Central memory CD8-positive, alpha-beta T cell (primary cell): ENCODE results near the gene CCT8.

ENCODE experiments used
- ATAC-seq: fragments of 150-1000 bp; cut with Tn5 transposase; replicated peaks from 2 replicates; pipeline ENCODE4 v1.10.0; 2022; ENCODE audit warnings: mild to moderate bottlenecking, moderate FRiP score, moderate number of reproducible peaks; ENCODE audit not compliant: poor library complexity, severe bottlenecking; ENCODE audit errors: extremely low read depth
- DNase-seq, 2 donors: peaks; one replicate each; pipeline ENCODE4 v3.0.0; 2021; ENCODE audit warnings: low spot score in 2 of 2
- H3K27ac Mint-ChIP-seq: one replicate; pipeline ENCODE4 v1.8.0; 2022; ENCODE audit warnings: low read depth, mild to moderate bottlenecking, moderate library complexity, mixed read lengths
- H3K27me3 Mint-ChIP-seq: one replicate; pipeline ENCODE4 v1.8.0; 2022; ENCODE audit warnings: mixed read lengths
- H3K36me3 Mint-ChIP-seq: one replicate; pipeline ENCODE4 v1.8.0; 2022; ENCODE audit warnings: mild to moderate bottlenecking, moderate library complexity, mixed read lengths; ENCODE audit not compliant: insufficient read depth
- H3K4me1 Mint-ChIP-seq: one replicate; pipeline ENCODE4 v1.8.0; 2022; ENCODE audit warnings: mixed read lengths
- H3K4me3 Mint-ChIP-seq: one replicate; pipeline ENCODE4 v1.8.0; 2022; ENCODE audit warnings: mild to moderate bottlenecking, moderate library complexity, mixed read lengths
- H3K9me3 Mint-ChIP-seq: one replicate; pipeline ENCODE4 v1.8.0; 2022; ENCODE audit warnings: mixed read lengths

The CCT8 gene, protein sequence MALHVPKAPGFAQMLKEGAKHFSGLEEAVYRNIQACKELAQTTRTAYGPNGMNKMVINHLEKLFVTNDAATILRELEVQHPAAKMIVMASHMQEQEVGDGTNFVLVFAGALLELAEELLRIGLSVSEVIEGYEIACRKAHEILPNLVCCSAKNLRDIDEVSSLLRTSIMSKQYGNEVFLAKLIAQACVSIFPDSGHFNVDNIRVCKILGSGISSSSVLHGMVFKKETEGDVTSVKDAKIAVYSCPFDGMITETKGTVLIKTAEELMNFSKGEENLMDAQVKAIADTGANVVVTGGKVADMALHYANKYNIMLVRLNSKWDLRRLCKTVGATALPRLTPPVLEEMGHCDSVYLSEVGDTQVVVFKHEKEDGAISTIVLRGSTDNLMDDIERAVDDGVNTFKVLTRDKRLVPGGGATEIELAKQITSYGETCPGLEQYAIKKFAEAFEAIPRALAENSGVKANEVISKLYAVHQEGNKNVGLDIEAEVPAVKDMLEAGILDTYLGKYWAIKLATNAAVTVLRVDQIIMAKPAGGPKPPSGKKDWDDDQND

DNA sequence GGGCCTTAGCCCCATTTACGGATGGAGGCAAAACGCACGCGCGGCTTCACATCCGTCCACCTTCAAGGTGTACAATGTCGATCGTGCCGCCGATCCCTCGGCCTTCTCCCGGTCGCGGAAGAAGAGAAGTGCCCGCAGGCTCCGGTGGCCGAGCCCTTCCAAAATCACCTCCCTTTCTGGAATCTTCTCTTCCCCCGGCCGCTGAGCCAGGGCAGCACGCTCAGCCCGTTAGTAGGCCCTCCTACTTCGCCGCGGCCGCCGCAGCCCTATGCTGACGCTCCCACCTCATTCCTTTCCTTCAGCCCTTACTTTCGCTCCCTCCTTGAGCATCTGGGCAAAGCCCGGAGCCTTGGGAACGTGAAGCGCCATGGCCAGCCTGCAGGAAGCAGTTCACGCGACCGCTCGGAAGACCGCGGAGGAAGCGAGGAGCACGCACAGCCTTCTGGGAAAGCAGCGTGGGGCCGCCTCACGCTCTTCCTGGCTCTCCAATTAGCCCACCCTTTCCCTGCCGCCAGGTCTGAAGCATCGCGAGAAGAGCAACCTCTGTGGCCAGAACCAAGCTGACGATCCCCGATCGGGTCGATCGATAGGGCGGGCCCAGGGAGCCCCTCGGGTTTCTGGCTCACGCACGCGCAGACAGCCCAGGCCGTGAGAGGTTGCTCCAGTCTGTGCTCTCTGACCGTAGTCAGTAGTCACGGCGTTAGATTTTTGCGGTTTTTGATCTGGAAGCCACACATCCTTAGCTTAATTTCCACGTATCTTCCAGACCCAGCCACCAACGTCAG is at the start of gene CCT8:
CCT8 (minus strand) TSS at position 427 of the 785 bp plus-strand sequence; CDS start at position 369, 58 bp downstream.
- Mint-ChIP-seq H3K27me3 (no peaks in the 10 kb centered on the region), H3K9me3 (no peaks in the 10 kb centered on the region), H3K4me3 (peak within 1 kb of the TSS; percentile 99), H3K27ac (peak within 1 kb of the TSS; percentile 99), H3K4me1 (peaks cover 32% of the 10 kb centered on the region), H3K36me3 (peaks cover 24% of the 10 kb centered on the region)
- peak; percentile 94 to 97 for DNase-seq
- peak; percentile 92 for ATAC-seq

DNA sequence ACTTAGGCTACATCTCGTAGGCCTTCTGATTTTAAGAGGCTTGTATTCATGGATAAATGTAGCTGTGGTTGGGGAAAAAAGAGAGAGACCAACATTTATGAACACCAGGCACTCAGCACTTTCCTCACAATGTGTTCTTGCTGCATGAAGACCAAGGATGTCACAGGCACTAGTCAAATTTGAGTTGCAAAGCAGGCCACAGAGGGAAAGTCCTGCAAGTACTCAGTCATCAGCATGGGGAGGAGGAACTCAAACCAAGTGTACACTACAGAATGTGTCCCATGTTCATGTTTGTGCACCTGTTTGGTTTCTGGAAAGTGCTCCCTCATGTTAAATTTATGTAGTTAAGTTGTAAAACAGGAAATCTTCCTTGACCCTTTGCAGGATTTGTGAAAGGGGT is 48.3 kb upstream of the CCT8 start:
- Mint-ChIP-seq H3K27me3 (no peaks in the 10 kb centered on the region), H3K27ac (no peak overlapping the region), H3K36me3 (peaks cover 2% of the 10 kb centered on the region), H3K4me1 (no peaks in the 10 kb centered on the region), H3K4me3 (no peak overlapping the region), H3K9me3 (no peaks in the 10 kb centered on the region)
- DNase-seq (no peak), ATAC-seq (no peak)

DNA sequence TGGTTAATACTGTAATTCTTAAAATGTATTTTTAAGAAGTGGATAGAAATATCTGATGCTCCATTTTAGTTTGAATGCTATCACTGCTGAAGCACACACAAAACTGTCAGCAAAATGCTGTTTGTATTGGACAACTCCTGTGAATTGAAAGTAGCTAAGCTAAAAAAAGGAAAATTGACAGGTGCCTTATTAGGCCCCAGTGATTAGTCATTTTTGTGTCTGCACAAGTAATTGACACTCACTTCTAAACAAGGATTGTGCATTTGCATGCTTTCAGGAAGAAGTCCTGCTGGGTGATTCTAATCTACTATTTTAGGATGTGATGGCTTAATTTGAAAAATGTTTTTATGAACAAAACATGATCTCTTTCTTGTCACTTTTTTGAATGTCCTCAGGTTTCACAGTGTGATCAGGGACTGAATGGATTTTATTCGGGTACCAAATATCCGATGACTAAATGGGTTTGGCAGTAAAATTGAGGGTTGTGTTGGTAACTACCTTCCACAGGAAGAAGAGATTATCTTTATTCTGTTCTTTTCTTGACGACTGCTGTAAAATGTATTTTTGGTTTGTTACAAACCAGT is 44.0 kb upstream of the CCT8 start:
- no peaks in the 10 kb centered on the region for H3K36me3 Mint-ChIP-seq
- H3K4me1 Mint-ChIP-seq, result no peaks in the 10 kb centered on the region
- H3K9me3 Mint-ChIP-seq, result no peaks in the 10 kb centered on the region
- no peak for DNase-seq
- H3K27me3 Mint-ChIP-seq, result no peaks in the 10 kb centered on the region
- H3K4me3 Mint-ChIP-seq, result no peak overlapping the region
- ATAC-seq, result no peak
- no peak overlapping the region for H3K27ac Mint-ChIP-seq

DNA sequence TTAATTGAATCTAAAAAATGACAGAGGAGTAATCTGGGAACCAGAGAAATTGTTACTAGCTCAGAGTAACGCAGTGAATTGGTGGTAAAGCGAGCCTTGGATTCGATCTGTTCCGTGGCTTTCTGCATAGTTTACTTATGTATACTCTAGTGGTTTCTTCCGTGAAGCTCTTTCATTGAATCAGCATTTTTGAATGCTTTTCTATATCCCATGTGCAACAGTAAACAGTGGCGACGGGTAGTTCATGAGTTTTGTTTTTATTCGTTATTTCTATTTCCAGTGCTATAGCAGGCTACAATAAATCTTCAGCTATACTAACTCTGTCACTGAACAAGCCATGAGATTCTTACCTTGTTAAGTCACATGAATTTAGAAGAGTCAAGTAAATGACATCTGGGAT is 42.5 kb upstream of the CCT8 start:
- H3K27ac Mint-ChIP-seq, result no peak overlapping the region

DNA sequence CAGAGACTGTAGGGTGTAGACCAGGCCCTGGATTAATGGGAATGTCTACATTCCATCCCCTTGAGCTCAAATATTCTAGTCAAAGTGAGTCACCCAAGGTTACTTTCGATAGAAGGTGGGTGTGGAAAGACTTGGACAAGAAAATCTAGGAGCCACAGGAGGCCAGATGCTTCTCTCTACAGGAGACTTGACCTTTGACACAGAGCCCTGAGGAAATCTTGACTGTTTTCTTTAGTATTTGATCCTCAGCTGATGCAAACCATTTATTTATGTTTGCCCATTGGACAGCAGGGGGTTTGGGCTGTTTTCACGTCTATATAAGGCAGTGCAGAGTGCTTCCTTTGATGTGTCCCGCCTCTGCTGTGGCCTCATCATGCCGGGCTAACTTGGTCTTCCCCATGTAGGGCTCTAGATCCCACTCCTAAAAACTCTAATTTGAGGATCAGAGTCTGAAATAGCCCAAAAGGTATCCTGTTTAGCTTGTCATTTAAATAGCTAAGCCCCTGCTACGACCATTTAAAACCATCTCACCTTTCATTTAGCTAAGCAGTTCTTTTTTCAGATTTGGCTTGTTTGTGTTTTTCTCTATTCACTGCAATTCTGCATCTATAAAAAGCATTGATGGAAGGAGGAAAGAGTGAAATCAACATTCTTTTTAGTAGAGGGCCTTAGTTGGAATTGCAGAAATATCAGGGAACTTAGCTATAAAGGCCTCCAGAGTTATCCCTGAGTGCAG is 41.5 kb upstream of the CCT8 start:
- H3K4me3 Mint-ChIP-seq, result no peak overlapping the region
- DNase-seq (no peak), ATAC-seq (no peak)
- no peaks in the 10 kb centered on the region for H3K27me3 Mint-ChIP-seq
- no peak overlapping the region for H3K27ac Mint-ChIP-seq
- no peaks in the 10 kb centered on the region for H3K9me3 Mint-ChIP-seq
- H3K36me3 Mint-ChIP-seq, result no peaks in the 10 kb centered on the region
- H3K4me1 Mint-ChIP-seq, result no peaks in the 10 kb centered on the region

More for the DNA sequence above, 42.5 kb upstream of the CCT8 start:
- no peak overlapping the region for H3K4me3 Mint-ChIP-seq
- H3K27me3 Mint-ChIP-seq, result no peaks in the 10 kb centered on the region
- no peaks in the 10 kb centered on the region for H3K9me3 Mint-ChIP-seq
- ATAC-seq (no peak), DNase-seq (no peak)
- no peaks in the 10 kb centered on the region for H3K36me3 Mint-ChIP-seq
- no peaks in the 10 kb centered on the region for H3K4me1 Mint-ChIP-seq

DNA sequence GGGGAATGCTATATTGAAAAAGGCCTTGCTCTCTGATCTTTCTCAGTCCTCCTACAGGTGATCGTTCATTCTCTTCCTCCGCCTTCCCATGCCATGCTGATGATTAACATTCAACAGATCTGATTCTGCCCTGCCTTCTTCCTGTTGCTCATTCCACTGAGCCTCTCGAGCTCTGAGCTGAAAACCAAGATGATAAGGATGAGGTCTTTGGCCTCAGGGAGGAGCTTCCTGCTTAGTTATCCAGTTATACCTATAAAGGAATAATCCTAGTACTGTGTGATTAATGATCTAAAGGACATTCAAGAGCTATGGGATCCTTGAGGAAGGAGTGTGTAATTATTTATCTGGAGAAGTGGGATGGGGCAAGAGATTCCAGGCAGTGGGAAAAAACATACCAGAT is 31.8 kb upstream of the CCT8 start:
- Mint-ChIP-seq H3K36me3 (peaks cover 6% of the 10 kb centered on the region), H3K27ac (no peak overlapping the region), H3K4me3 (no peak overlapping the region), H3K4me1 (no peaks in the 10 kb centered on the region), H3K27me3 (no peaks in the 10 kb centered on the region), H3K9me3 (no peaks in the 10 kb centered on the region)
- no peak for ATAC-seq
- DNase-seq, result no peak

DNA sequence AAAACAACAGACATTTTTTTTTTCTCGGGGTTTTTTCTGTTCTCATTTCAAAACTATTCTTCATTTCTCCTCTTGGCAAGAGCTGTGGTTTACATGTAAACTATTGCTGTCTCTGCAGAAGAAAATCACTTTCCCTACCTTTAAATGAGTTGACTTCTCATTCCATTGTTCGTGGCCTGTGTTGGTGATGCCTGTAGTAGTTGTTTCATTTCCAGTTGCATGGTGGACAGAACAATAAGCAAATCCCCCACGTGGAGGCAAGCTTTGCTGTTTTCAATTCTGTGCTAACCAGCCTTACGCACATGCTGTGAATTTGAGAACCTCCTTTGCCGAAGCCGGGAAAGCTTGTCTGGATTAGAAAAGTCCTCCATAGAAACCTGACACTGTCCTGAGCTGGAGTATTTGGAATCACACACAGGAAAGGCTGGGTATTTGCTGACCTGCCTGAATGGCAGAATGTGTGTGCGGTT is 30.8 kb upstream of the CCT8 start:
- Mint-ChIP-seq H3K9me3 (no peaks in the 10 kb centered on the region), H3K4me3 (no peak overlapping the region), H3K36me3 (peaks cover 7% of the 10 kb centered on the region), H3K27me3 (no peaks in the 10 kb centered on the region), H3K27ac (no peak overlapping the region), H3K4me1 (no peaks in the 10 kb centered on the region)
- no peak for ATAC-seq
- no peak for DNase-seq

DNA sequence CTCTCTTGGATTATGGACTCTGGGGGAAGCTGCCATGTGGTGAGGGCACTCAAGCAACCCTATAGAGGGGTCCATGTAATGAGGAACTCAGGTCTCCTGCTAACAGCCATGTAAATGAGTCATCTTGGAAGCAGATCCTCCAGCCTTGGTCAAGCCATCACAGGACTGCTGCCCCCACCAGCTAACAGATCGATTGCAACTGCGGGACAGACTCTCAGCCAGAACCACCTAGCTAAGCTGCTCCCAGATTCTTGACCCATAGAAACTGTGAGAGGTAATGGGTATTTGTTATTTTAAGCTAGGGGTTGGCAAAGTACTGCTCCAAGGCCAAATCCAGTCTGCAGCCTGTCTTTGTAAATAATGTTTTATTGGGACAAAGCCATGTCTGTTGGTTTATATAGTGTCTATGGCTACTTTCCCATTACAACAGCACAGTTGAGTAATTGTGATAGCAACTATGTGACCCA is 29.4 kb upstream of the CCT8 start:
- Mint-ChIP-seq H3K36me3 (peaks cover 5% of the 10 kb centered on the region), H3K4me3 (no peak overlapping the region), H3K27ac (no peak overlapping the region), H3K4me1 (no peaks in the 10 kb centered on the region), H3K9me3 (no peaks in the 10 kb centered on the region), H3K27me3 (no peaks in the 10 kb centered on the region)
- no peak for ATAC-seq
- DNase-seq, result no peak

DNA sequence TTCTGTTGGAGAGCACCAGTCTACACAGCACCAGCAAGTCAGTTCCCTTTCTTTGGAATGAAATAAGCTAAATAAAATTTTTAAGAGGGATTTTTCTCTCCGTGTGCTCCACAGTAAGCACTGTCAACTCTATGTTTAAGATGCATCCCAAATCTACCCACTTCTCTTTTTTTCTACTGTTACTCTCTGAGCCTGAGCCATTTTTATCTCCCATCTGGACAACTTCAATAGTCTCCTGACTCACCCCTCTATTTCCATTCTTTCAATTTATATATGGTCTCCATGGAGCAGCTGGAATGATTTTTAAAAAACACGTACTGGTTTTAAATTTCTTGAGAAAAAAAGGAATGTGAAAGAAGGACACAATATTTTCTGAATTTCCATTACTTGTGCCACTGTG is 24.7 kb upstream of the CCT8 start:
- Mint-ChIP-seq H3K4me3 (no peak overlapping the region), H3K9me3 (no peaks in the 10 kb centered on the region), H3K36me3 (peaks cover 8% of the 10 kb centered on the region), H3K27ac (no peak overlapping the region), H3K4me1 (no peaks in the 10 kb centered on the region), H3K27me3 (no peaks in the 10 kb centered on the region)
- ATAC-seq (no peak), DNase-seq (no peak)

DNA sequence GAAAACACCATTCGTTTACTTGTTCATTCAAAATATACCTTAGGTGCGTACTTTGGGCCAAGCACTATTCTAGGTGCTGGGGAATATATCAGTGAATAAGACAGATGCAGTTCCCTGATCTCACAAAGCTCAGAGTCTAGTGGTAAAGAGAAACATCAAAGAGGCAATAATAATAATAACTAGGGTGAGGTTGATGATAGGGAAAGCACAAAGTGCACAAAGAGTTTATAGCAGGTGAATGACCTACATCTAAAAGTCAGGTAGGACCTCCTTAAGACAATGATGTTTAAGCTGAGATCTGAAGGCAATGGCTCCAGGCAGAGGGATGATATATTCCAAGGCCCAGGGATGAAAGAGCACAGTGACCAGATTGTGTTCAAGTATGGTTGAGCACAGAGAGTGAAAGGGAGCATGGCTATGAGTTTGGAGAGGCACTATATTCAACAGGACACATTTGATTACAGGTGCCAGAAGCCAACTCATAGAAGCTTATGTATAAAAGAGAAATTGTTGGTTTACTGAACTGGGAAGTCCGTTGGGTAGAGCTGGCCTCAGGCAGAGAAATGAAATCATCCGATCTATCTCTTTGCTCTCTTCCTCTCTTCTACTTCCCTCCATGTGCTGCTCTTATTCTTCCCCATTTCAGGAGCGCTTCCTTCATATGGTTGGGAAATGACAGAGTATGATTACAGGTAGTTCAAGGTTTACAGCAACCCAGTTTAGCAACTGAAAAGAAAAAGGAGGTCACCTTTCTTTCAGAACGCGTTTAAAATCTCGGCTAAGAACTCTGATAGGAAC is 23.0 kb upstream of the CCT8 start:
- no peak overlapping the region for H3K27ac Mint-ChIP-seq
- H3K36me3 Mint-ChIP-seq, result peaks cover 13% of the 10 kb centered on the region
- no peak overlapping the region for H3K4me3 Mint-ChIP-seq
- ATAC-seq, result no peak
- no peaks in the 10 kb centered on the region for H3K27me3 Mint-ChIP-seq
- DNase-seq, result no peak
- H3K4me1 Mint-ChIP-seq, result no peaks in the 10 kb centered on the region
- H3K9me3 Mint-ChIP-seq, result no peaks in the 10 kb centered on the region

DNA sequence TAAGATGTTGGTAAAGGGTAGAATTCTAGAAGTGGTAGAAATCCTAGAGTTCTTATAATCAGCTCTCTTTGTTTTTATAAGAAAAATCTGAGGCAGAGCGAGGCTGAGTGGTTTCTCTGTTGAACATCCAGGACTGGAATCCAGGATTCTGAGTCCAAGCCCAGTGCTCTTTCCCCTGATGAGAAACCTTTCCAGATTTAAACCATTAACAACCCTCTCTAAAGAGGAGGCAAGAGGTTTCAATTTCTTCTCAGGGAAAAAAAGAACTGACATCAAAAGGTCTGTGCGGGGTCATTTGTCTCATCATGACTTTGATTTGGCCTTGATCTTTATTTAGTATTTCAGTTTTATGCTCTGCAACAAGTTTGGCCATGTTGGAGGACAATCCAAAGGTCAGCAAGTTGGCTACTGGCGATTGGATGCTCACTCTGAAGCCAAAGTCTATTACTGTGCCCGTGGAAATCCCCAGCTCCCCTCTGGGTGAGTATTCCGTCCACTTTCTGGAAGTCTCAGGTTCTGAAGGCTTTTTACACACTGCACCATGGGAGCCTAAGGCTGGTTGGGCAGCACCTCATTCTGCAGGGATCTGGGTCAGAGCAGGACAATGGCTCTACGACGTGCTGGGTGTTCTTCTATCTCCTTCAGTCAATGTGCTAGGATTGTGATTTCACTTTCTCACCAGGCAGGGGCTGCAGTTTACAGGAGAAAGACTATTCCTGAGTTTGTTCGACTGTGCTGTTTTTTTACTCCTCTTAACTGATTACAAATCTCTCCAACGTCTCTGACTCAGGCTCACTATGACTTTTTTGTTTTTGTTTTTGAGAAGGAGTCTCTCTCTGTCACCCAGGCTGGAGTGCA is 18.9 kb upstream of the CCT8 start:
- Mint-ChIP-seq H3K27ac (no peak overlapping the region), H3K36me3 (peaks cover 13% of the 10 kb centered on the region), H3K4me3 (no peak overlapping the region), H3K27me3 (no peaks in the 10 kb centered on the region), H3K9me3 (no peaks in the 10 kb centered on the region), H3K4me1 (no peaks in the 10 kb centered on the region)
- ATAC-seq (no peak), DNase-seq (no peak)
